RWPE1 (cell line): ENCODE results near the gene EPAS1.

Experiments used
- CTCF ChIA-PET: fragments of 350-600 bp; sonication (Branson Sonifier 250); formaldehyde crosslinking; extraction: SDS; loops from one replicate; lab custom pipeline; 2021; lab: Yijun Ruan, JAX
- POLR2A ChIA-PET: fragments of 400-600 bp; formaldehyde crosslinking; extraction: SDS; loops from one replicate; lab custom pipeline; 2020; ENCODE audit warnings: antibody characterized with exemption; ENCODE audit not compliant: low non-redundant PET; lab: Yijun Ruan, JAX
- DNase-seq: peaks from one replicate; pipeline ENCODE4 v3.0.0; 2012; ENCODE audit warnings: low spot score
- H3K27ac ChIP-seq: fragments of 450-650 bp; 2 replicates; pipeline ENCODE4 v1.5.1; 2017
- CTCF ChIP-seq: fragments of 450-650 bp; conservative IDR thresholded peaks from 2 replicates; pipeline ENCODE4 v1.5.1; 2017; ENCODE audit warnings: low read depth, mild to moderate bottlenecking

The EPAS1 gene

GRCh38 chr2:46302005-46302695 lies 4.9 kb downstream of the EPAS1 start:
- no peak for DNase-seq
- CTCF ChIA-PET, result no interaction called here
- TF ChIP-seq CTCF, result no peak
- POLR2A ChIA-PET, result interaction anchor here (0.6 kb wide), 1 partner anchor 40 kb away, joined by 7 read pairs; no protein-coding TSS in a partner anchor
- no peak overlapping the region for H3K27ac ChIP-seq

GRCh38 chr2:46303233-46303632 lies 6.0 kb downstream of the EPAS1 start:
- CTCF ChIA-PET, result interaction anchor here (0.6 to 0.8 kb wide), 2 partner anchors 9 to 724 kb away, joined by 3 read pairs; no protein-coding TSS in a partner anchor
- POLR2A ChIA-PET, result interaction anchor here (0.6 kb wide), 1 partner anchor 39 kb away, joined by 7 read pairs; no protein-coding TSS in a partner anchor
- no peak for TF ChIP-seq CTCF
- H3K27ac ChIP-seq, result no peak overlapping the region
- no peak for DNase-seq

- ChIA-PET POLR2A (no interaction called here), CTCF (no interaction called here)
- no peak overlapping the region for H3K27ac ChIP-seq
- no peak for DNase-seq
- TF ChIP-seq CTCF, result no peak
Observed at GRCh38 chr2:46303822-46304221, 6.6 kb downstream of the EPAS1 start.

GRCh38 chr2:46304635-46305034 lies 7.4 kb downstream of the EPAS1 start:
- no peak for TF ChIP-seq CTCF
- no peak for DNase-seq
- H3K27ac ChIP-seq, result no peak overlapping the region
- POLR2A ChIA-PET, result no interaction called here
- CTCF ChIA-PET, result interaction anchor here (0.5 kb wide), 1 partner anchor 293 kb away, joined by 3 read pairs; no protein-coding TSS in a partner anchor

- no peak for TF ChIP-seq CTCF
- CTCF ChIA-PET, result no interaction called here
- H3K27ac ChIP-seq, result no peak overlapping the region
- POLR2A ChIA-PET, result no interaction called here
- no peak for DNase-seq
Observed at GRCh38 chr2:46305187-46305586, 8.0 kb downstream of the EPAS1 start.

GRCh38 chr2:46305767-46306166 lies 8.6 kb downstream of the EPAS1 start:
- ChIA-PET POLR2A (no interaction called here), CTCF (no interaction called here)
- DNase-seq, result no peak
- no peak overlapping the region for H3K27ac ChIP-seq
- no peak for TF ChIP-seq CTCF
